PFSK-1 (cell line): ENCODE measurements around the gene CUEDC2.

ENCODE experiments used
- FOXP2 ChIP-seq: optimal IDR thresholded peaks from 2 replicates; pipeline ENCODE3; 2011; ENCODE audit warnings: borderline replicate concordance, control low read depth, inconsistent platforms; ENCODE audit not compliant: insufficient read depth; ENCODE audit errors: extremely low read length, extremely low read depth
- POLR2AphosphoS5 ChIP-seq: IDR thresholded peaks from 2 replicates; pipeline ENCODE4 v1.6.1; 2012; ENCODE audit warnings: low read depth, mild to moderate bottlenecking, control low read depth, low read length, moderate library complexity
- SIN3A ChIP-seq: IDR thresholded peaks from 2 replicates; pipeline ENCODE4 v1.6.1; 2012; ENCODE audit warnings: mild to moderate bottlenecking, low read length, moderate library complexity, borderline replicate concordance; ENCODE audit not compliant: insufficient read depth
- TAF1 ChIP-seq: IDR thresholded peaks from 2 replicates; pipeline ENCODE4 v1.6.1; 2012; ENCODE audit warnings: low read length, control low read depth, borderline replicate concordance; ENCODE audit not compliant: insufficient read depth
- TF ChIP-seq, protein P1 (sequence below), 2 experiments: IDR thresholded peaks; 2 replicates each; pipeline versions ENCODE4 v1.6.1 to v1.8.0; 2011 to 2012; ENCODE audit warnings: low read depth in 2 of 2, low read length in 2 of 2, control low read depth in 1 of 2, inconsistent platforms in 1 of 2, mild to moderate bottlenecking in 1 of 2, moderate library complexity in 1 of 2; ENCODE audit not compliant: insufficient read depth in 1 of 2

The CUEDC2 gene

DNA sequence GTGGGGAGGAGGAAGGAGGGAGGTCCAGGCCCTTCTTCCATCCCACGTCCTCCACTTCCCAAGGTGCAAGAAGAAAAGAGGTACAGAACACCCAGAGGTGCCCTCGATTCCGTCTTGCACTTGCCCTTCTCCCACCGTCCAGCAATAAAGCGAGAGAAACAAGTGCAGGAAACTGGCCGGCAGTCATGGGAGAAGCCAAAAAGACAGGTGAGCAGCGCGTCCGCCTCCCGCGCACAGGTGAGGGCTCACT is 17.7 kb upstream of the CUEDC2 start:
- TF ChIP-seq, protein P1, sequence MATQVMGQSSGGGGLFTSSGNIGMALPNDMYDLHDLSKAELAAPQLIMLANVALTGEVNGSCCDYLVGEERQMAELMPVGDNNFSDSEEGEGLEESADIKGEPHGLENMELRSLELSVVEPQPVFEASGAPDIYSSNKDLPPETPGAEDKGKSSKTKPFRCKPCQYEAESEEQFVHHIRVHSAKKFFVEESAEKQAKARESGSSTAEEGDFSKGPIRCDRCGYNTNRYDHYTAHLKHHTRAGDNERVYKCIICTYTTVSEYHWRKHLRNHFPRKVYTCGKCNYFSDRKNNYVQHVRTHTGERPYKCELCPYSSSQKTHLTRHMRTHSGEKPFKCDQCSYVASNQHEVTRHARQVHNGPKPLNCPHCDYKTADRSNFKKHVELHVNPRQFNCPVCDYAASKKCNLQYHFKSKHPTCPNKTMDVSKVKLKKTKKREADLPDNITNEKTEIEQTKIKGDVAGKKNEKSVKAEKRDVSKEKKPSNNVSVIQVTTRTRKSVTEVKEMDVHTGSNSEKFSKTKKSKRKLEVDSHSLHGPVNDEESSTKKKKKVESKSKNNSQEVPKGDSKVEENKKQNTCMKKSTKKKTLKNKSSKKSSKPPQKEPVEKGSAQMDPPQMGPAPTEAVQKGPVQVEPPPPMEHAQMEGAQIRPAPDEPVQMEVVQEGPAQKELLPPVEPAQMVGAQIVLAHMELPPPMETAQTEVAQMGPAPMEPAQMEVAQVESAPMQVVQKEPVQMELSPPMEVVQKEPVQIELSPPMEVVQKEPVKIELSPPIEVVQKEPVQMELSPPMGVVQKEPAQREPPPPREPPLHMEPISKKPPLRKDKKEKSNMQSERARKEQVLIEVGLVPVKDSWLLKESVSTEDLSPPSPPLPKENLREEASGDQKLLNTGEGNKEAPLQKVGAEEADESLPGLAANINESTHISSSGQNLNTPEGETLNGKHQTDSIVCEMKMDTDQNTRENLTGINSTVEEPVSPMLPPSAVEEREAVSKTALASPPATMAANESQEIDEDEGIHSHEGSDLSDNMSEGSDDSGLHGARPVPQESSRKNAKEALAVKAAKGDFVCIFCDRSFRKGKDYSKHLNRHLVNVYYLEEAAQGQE (IDR thresholded peaks at IDR 0.05; ENCODE audit: insufficient read depth in 1 of 2, low read depth in 2 of 2, low read length in 2 of 2) = no peak
- TF ChIP-seq TAF1 (no peak), POLR2AphosphoS5 (no peak), FOXP2 (no peak), SIN3A (no peak)

DNA sequence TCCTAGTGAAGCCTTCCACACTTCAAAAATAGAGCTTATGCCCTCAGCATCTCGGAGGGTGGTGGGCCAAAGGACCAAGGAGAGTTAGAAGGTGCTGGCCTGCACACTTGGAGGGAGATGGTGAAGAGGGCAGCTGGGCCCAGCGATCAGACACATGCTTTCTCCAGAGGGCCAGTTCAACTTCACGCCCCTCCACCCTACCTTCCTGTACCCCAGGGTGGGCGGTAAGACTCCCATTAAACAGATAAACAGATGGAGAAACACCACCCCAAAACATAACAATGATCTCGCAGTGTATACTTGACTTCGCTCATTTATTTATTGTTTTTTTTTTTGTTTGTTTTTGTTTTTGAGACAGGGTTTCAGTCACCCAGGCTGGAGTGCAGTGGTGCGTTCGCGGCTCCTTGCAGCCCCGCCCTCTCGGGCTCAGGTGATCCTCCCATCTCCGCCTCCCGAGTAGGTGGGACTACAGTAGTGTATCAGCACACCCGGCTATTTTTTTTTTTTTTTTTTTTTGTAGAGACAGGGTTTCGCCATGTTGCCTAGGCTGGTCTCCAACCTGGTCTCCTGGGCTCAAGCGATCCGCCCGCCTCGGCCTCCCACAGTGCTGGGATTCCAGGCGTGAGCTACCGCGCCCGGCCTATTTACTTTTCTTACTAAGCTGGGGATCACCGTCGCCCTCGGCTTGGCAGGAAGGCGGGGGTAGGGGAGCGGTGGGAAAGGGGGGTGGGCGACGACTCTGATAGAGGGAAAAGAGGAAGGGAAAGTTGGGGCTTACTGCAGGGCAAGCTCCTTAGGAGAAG is 17.1 kb upstream of the CUEDC2 start:
- TF ChIP-seq, protein P1 (IDR thresholded peaks at IDR 0.05; ENCODE audit: insufficient read depth in 1 of 2, low read depth in 2 of 2, low read length in 2 of 2) = no peak
- no peak for TF ChIP-seq POLR2AphosphoS5
- TF ChIP-seq FOXP2 = no peak
- TF ChIP-seq TAF1 = no peak

DNA sequence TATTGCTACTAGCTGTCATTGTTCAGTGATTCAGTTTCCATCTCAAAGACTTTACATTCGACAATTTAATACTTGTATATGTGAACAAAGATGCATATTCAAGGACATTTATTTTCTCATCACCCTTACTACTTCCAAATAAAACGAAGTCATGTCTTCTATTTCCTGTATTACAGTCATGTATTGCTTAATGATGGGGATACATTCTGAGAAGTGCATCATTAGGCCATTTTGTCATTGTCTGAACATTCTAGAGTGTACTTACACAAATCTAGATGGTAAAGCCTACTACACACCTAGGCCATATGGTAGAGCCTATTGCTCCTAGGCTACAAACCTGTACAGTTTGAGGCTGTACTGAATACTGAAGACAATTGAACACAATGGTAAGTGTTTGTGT is 12.5 kb upstream of the CUEDC2 start:
- TF ChIP-seq POLR2AphosphoS5 (no peak), FOXP2 (no peak), TAF1 (no peak)
- TF ChIP-seq, protein P1 (IDR thresholded peaks at IDR 0.05; ENCODE audit: insufficient read depth in 1 of 2, low read depth in 2 of 2, low read length in 2 of 2) = no peak

DNA sequence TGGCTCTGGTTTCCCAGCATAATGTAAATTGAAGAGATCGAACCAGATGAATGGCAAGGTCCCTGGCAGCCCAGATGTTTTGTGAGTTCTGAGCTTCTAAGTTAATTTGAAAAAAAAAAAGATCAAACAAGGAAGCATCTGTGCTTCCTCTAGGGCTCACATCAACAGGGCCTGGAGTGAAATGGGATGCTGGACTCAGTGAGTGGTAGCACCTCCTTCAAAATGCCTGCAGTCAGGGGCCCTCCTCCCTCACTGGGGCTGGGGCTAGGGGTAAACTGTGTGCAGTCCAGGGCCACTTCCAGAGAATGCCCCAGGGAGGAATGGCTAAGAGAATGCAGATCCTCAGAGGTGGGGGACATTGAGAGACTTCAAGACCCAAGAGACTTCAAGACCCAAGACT is 6.0 kb upstream of the CUEDC2 start:
- TF ChIP-seq TAF1 (no peak), SIN3A (no peak), POLR2AphosphoS5 (no peak), FOXP2 (no peak)
- TF ChIP-seq, protein P1 (IDR thresholded peaks at IDR 0.05; ENCODE audit: insufficient read depth in 1 of 2, low read depth in 2 of 2, low read length in 2 of 2) = no peak

DNA sequence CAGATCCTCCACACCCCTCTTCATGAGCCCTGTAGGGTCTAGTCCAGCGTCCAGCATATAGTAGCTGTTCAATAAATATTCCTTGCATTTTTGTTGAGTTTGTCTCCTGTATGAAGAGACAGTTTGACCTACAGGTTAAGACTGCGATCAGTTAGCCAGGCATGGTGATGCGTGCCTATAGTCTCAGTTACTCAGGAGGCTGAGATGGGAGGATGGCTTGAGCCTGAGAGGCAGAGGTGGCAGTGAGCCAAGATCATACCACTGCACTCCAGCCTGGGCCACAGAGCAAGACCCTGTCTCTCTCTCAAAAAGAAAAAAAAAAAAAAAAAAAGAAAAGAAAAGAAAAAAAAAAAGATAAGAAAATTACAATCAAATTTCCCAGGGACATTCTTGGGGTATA is 5.1 kb upstream of the CUEDC2 start:
- TF ChIP-seq POLR2AphosphoS5 = no peak
- no peak for TF ChIP-seq FOXP2
- no peak for TF ChIP-seq TAF1
- no peak for TF ChIP-seq SIN3A
- TF ChIP-seq, protein P1 (IDR thresholded peaks at IDR 0.05; ENCODE audit: insufficient read depth in 1 of 2, low read depth in 2 of 2, low read length in 2 of 2) = no peak
